ENCODE measurements around the gene PPP2R5B. TPM values are rescaled to one million over a fixed set of nuclear protein-coding genes. Genes with fewer than 3 reads are reported as not detected.

Gene PPP2R5B
- total RNA-seq, 1 donor from 2014 or later = 11.4 TPM

GRCh38 chr11:64883575-64883974 is 40.9 kb upstream of the PPP2R5B start:
- Mint-ChIP-seq H3K36me3 (ENCODE audit: low read depth) (no peaks in the 10 kb centered on the region), H3K27me3 (no peaks in the 10 kb centered on the region), H3K4me1 (peaks cover 50% of the 10 kb centered on the region), H3K9me3 (no peaks in the 10 kb centered on the region), H3K4me3 (no peak overlapping the region), H3K27ac (peak overlapping the region; percentile 67)
- no peak for DNase-seq
- intact Hi-C loops (cut with micrococcal nuclease) = no loop called here

GRCh38 chr11:64884019-64884418 is 40.5 kb upstream of the PPP2R5B start:
- Mint-ChIP-seq H3K9me3 (no peaks in the 10 kb centered on the region), H3K36me3 (ENCODE audit: low read depth) (no peaks in the 10 kb centered on the region), H3K4me1 (peaks cover 51% of the 10 kb centered on the region), H3K4me3 (no peak overlapping the region), H3K27me3 (no peaks in the 10 kb centered on the region), H3K27ac (peak overlapping the region; percentile 67)
- intact Hi-C loops (cut with micrococcal nuclease) = no loop called here
- DNase-seq = no peak

GRCh38 chr11:64885367-64886286 is 38.9 kb upstream of the PPP2R5B start:
- Mint-ChIP-seq H3K4me1 (peaks cover 36% of the 10 kb centered on the region), H3K27me3 (no peaks in the 10 kb centered on the region), H3K36me3 (ENCODE audit: low read depth) (no peaks in the 10 kb centered on the region), H3K4me3 (peak overlapping the region; percentile 40), H3K9me3 (no peaks in the 10 kb centered on the region), H3K27ac (peak overlapping the region; percentile 85)
- peak; percentile 85 for DNase-seq
- intact Hi-C loops (cut with micrococcal nuclease) = no loop called here

- H3K9me3 Mint-ChIP-seq = no peaks in the 10 kb centered on the region
- intact Hi-C loops (cut with micrococcal nuclease) = no loop called here
- H3K27ac Mint-ChIP-seq = peak overlapping the region; percentile 78
- H3K4me1 Mint-ChIP-seq = peaks cover 30% of the 10 kb centered on the region
- peak overlapping the region; percentile 4 for H3K4me3 Mint-ChIP-seq
- no peaks in the 10 kb centered on the region for H3K36me3 Mint-ChIP-seq (ENCODE audit: low read depth)
- H3K27me3 Mint-ChIP-seq = no peaks in the 10 kb centered on the region
- DNase-seq = no peak
Measured at GRCh38 chr11:64887234-64887756, 37.2 kb upstream of the PPP2R5B start.

- Mint-ChIP-seq H3K36me3 (ENCODE audit: low read depth) (no peaks in the 10 kb centered on the region), H3K4me1 (peaks cover 30% of the 10 kb centered on the region), H3K4me3 (peak overlapping the region; percentile 73), H3K27me3 (no peaks in the 10 kb centered on the region), H3K9me3 (no peaks in the 10 kb centered on the region), H3K27ac (peak overlapping the region; percentile 91)
- DNase-seq = peak; percentile 96
- intact Hi-C loops (cut with micrococcal nuclease) = loop anchor here (1.0 kb wide), 2 partner anchors 10 to 41 kb away; partner anchors contain the start of gene EHD1
Measured at GRCh38 chr11:64887757-64888405, 36.6 kb upstream of the PPP2R5B start.

- peak overlapping the region; percentile 73 for H3K4me3 Mint-ChIP-seq
- no peaks in the 10 kb centered on the region for H3K36me3 Mint-ChIP-seq (ENCODE audit: low read depth)
- H3K27me3 Mint-ChIP-seq = no peaks in the 10 kb centered on the region
- DNase-seq = no peak
- H3K27ac Mint-ChIP-seq = peak overlapping the region; percentile 91
- no peaks in the 10 kb centered on the region for H3K9me3 Mint-ChIP-seq
- H3K4me1 Mint-ChIP-seq = peaks cover 30% of the 10 kb centered on the region
- intact Hi-C loops (cut with micrococcal nuclease) = loop anchor here (1.0 kb wide), 2 partner anchors 10 to 41 kb away; partner anchors contain the start of gene EHD1
Measured at GRCh38 chr11:64888406-64888728, 36.1 kb upstream of the PPP2R5B start.

- Mint-ChIP-seq H3K4me3 (no peak overlapping the region), H3K4me1 (peaks cover 30% of the 10 kb centered on the region), H3K27ac (no peak overlapping the region), H3K36me3 (ENCODE audit: low read depth) (no peaks in the 10 kb centered on the region), H3K9me3 (no peaks in the 10 kb centered on the region), H3K27me3 (no peaks in the 10 kb centered on the region)
- intact Hi-C loops (cut with micrococcal nuclease) = loop anchor here (1.0 kb wide), 2 partner anchors 11 to 42 kb away; partner anchors contain the start of gene EHD1
- DNase-seq = no peak
Measured at GRCh38 chr11:64888729-64889511, 35.6 kb upstream of the PPP2R5B start.

GRCh38 chr11:64890522-64890939 is 34.0 kb upstream of the PPP2R5B start:
- Mint-ChIP-seq H3K27me3 (no peaks in the 10 kb centered on the region), H3K4me3 (no peak overlapping the region), H3K27ac (no peak overlapping the region), H3K4me1 (peaks cover 23% of the 10 kb centered on the region), H3K9me3 (no peaks in the 10 kb centered on the region), H3K36me3 (ENCODE audit: low read depth) (peaks cover 4% of the 10 kb centered on the region)
- intact Hi-C loops (cut with micrococcal nuclease) = no loop called here
- no peak for DNase-seq

- no peak overlapping the region for H3K27ac Mint-ChIP-seq
- peaks cover 16% of the 10 kb centered on the region for H3K4me1 Mint-ChIP-seq
Measured at GRCh38 chr11:64891215-64891848, 33.2 kb upstream of the PPP2R5B start.

GRCh38 chr11:64891880-64892279 is 32.6 kb upstream of the PPP2R5B start:
- intact Hi-C loops (cut with micrococcal nuclease) = no loop called here
- peak overlapping the region; percentile 0 for H3K27ac Mint-ChIP-seq
- peaks cover 4% of the 10 kb centered on the region for H3K36me3 Mint-ChIP-seq (ENCODE audit: low read depth)
- H3K9me3 Mint-ChIP-seq = no peaks in the 10 kb centered on the region
- H3K27me3 Mint-ChIP-seq = no peaks in the 10 kb centered on the region
- DNase-seq = no peak
- H3K4me3 Mint-ChIP-seq = no peak overlapping the region
- peaks cover 16% of the 10 kb centered on the region for H3K4me1 Mint-ChIP-seq

More at GRCh38 chr11:64891215-64891848, 33.2 kb upstream of the PPP2R5B start:
- Mint-ChIP-seq H3K36me3 (ENCODE audit: low read depth) (peaks cover 4% of the 10 kb centered on the region), H3K9me3 (no peaks in the 10 kb centered on the region), H3K27me3 (no peaks in the 10 kb centered on the region), H3K4me3 (no peak overlapping the region)
- no peak for DNase-seq
- intact Hi-C loops (cut with micrococcal nuclease) = no loop called here

GRCh38 chr11:64892411-64892831 is 32.1 kb upstream of the PPP2R5B start:
- DNase-seq = no peak
- no peaks in the 10 kb centered on the region for H3K27me3 Mint-ChIP-seq
- peaks cover 14% of the 10 kb centered on the region for H3K4me1 Mint-ChIP-seq
- intact Hi-C loops (cut with micrococcal nuclease) = no loop called here
- no peaks in the 10 kb centered on the region for H3K9me3 Mint-ChIP-seq
- peaks cover 7% of the 10 kb centered on the region for H3K36me3 Mint-ChIP-seq (ENCODE audit: low read depth)
- H3K4me3 Mint-ChIP-seq = no peak overlapping the region
- no peak overlapping the region for H3K27ac Mint-ChIP-seq

GRCh38 chr11:64892838-64893193 is 31.7 kb upstream of the PPP2R5B start:
- Mint-ChIP-seq H3K27me3 (no peaks in the 10 kb centered on the region), H3K4me3 (no peak overlapping the region), H3K4me1 (peaks cover 12% of the 10 kb centered on the region), H3K36me3 (ENCODE audit: low read depth) (peaks cover 7% of the 10 kb centered on the region), H3K27ac (no peak overlapping the region), H3K9me3 (no peaks in the 10 kb centered on the region)
- intact Hi-C loops (cut with micrococcal nuclease) = no loop called here
- no peak for DNase-seq
